ENCODE results near the gene MRPL4. TPM values are rescaled to one million over a fixed set of nuclear protein-coding genes. Genes with fewer than 3 reads are reported as not detected.

The MRPL4 gene
- total and polyA plus RNA-seq, 2 experiments from 2014 or later = 40.1 to 51.4 TPM

DNA sequence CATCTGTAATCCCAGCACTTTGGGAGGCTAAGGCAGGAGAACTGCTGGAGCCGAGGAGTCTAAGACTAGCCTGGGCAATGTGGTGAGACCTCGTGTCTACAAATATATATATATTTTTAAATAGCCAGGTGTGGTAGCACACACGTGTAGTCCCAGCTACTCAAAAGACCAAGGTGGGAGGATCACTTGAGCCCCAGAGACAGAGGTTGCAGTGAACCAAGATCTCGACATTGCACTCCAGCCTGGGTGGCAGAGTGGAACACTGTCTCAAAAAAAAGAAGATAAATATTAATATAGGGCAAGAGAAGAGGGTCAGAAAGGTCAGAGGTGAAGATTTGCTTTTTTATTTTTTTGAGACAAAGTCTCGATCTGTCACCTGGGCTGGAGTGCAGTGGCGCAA, 5.5 kb upstream of the MRPL4 start:
- Histone ChIP-seq H3K4me1 (ENCODE audit: insufficient read depth) (no peaks in the 10 kb centered on the region), H3K9me3 (ENCODE audit: low read depth) (no peaks in the 10 kb centered on the region), H3K27ac (no peak overlapping the region), H3K27me3 (no peaks in the 10 kb centered on the region), H3K9me2 (replicated peaks; ENCODE audit: insufficient read depth) (no peaks in the 10 kb centered on the region), H2AFZ (no peak overlapping the region), H4K20me1 (ENCODE audit: insufficient read depth, poor library complexity, severe bottlenecking) (no peaks in the 10 kb centered on the region), H3K36me3 (replicated peaks; ENCODE audit: insufficient read depth, low read depth) (no peaks in the 10 kb centered on the region), H3K4me3 (no peak overlapping the region), H3K79me2 (peaks cover 3% of the 10 kb centered on the region), H3K4me2 (no peak overlapping the region)
- 85% methylated on average over 6 of the region's 6 CpGs for WGBS (ENCODE audit: low lambda C conversion rate, missing lambda C conversion rate)
- TF ChIP-seq EZH2phosphoT487 (IDR thresholded peaks at IDR 0.05; ENCODE audit: low read depth, severe bottlenecking, unreplicated experiment) (no peak), EZH2 (IDR thresholded peaks at IDR 0.05; ENCODE audit: borderline replicate concordance) (no peak)
- TF ChIP-seq, protein P1, sequence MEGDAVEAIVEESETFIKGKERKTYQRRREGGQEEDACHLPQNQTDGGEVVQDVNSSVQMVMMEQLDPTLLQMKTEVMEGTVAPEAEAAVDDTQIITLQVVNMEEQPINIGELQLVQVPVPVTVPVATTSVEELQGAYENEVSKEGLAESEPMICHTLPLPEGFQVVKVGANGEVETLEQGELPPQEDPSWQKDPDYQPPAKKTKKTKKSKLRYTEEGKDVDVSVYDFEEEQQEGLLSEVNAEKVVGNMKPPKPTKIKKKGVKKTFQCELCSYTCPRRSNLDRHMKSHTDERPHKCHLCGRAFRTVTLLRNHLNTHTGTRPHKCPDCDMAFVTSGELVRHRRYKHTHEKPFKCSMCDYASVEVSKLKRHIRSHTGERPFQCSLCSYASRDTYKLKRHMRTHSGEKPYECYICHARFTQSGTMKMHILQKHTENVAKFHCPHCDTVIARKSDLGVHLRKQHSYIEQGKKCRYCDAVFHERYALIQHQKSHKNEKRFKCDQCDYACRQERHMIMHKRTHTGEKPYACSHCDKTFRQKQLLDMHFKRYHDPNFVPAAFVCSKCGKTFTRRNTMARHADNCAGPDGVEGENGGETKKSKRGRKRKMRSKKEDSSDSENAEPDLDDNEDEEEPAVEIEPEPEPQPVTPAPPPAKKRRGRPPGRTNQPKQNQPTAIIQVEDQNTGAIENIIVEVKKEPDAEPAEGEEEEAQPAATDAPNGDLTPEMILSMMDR (IDR thresholded peaks at IDR 0.05; ENCODE audit: poor library complexity) = no peak
- DNase-seq (ENCODE audit: low spot score) = no peak

DNA sequence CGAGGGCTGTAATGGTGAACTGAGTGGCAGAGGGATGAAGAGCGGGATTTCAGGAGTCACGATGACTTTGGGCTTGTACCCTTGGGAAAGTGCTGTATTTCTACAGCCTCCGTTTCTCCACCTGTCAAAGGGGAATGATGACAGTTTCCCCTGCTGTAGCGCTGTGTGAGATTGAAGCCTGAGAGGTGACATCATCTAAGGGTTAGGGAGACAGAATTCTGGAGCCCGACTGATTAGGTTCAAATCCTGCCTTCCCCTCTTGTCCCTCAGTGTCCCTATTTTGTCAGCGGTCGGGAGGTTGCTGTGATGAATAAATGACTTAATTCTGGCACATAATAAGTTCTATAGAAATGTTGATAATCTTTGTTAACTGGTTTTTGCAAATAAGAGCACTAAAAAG, 693 bp downstream of the MRPL4 start:
- peak overlapping the region; percentile 70 for H2AFZ ChIP-seq
- H4K20me1 ChIP-seq (ENCODE audit: insufficient read depth, poor library complexity, severe bottlenecking) = no peaks in the 10 kb centered on the region
- H3K9me3 ChIP-seq (ENCODE audit: low read depth) = no peaks in the 10 kb centered on the region
- H3K79me2 ChIP-seq = peaks cover 13% of the 10 kb centered on the region
- H3K36me3 ChIP-seq (replicated peaks; ENCODE audit: insufficient read depth, low read depth) = no peaks in the 10 kb centered on the region
- DNase-seq (ENCODE audit: low spot score) = no peak
- H3K4me2 ChIP-seq = peak overlapping the region; percentile 100
- no peaks in the 10 kb centered on the region for H3K27me3 ChIP-seq
- H3K4me3 ChIP-seq = peak overlapping the region; percentile 52
- H3K9me2 ChIP-seq (replicated peaks; ENCODE audit: insufficient read depth) = no peaks in the 10 kb centered on the region
- 29% methylated on average over 8 of the region's 8 CpGs for WGBS (ENCODE audit: low lambda C conversion rate, missing lambda C conversion rate)
- TF ChIP-seq EZH2 (IDR thresholded peaks at IDR 0.05; ENCODE audit: borderline replicate concordance) (no peak), EZH2phosphoT487 (IDR thresholded peaks at IDR 0.05; ENCODE audit: low read depth, severe bottlenecking, unreplicated experiment) (no peak)
- TF ChIP-seq, protein P1 (IDR thresholded peaks at IDR 0.05; ENCODE audit: poor library complexity) = no peak
- H3K27ac ChIP-seq = peak overlapping the region; percentile 67
- peaks cover 4% of the 10 kb centered on the region for H3K4me1 ChIP-seq (ENCODE audit: insufficient read depth)

DNA sequence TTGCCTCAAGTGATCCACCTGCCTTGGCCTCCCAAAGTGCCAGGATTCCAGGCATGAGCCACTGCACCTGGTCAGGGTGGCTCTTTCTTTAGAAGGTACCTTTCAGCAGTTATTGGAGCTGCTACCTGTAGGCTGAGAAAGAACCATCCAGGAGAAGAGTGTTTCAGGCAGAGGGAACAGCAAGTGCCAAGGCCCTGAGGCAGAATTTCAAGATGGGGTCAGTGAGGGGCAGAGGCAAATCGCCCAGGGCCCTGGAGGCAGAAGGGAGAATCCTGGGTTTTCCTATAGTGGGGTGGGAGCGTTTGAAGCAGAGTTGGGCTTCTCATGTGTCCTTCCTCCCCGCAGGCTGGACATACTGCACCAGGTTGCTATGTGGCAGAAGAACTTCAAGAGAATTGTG, 2.2 kb downstream of the MRPL4 start:
- H3K4me3 ChIP-seq = no peak overlapping the region
- no peak overlapping the region for H2AFZ ChIP-seq
- H3K9me2 ChIP-seq (replicated peaks; ENCODE audit: insufficient read depth) = no peaks in the 10 kb centered on the region
- no peak for TF ChIP-seq EZH2 (IDR thresholded peaks at IDR 0.05; ENCODE audit: borderline replicate concordance)
- TF ChIP-seq, protein P1 (IDR thresholded peaks at IDR 0.05; ENCODE audit: poor library complexity) = no peak
- TF ChIP-seq EZH2phosphoT487 (IDR thresholded peaks at IDR 0.05; ENCODE audit: low read depth, severe bottlenecking, unreplicated experiment) = no peak
- H3K36me3 ChIP-seq (replicated peaks; ENCODE audit: insufficient read depth, low read depth) = no peaks in the 10 kb centered on the region
- H3K27ac ChIP-seq = no peak overlapping the region
- H3K9me3 ChIP-seq (ENCODE audit: low read depth) = no peaks in the 10 kb centered on the region
- peaks cover 13% of the 10 kb centered on the region for H3K79me2 ChIP-seq
- no peak overlapping the region for H3K4me2 ChIP-seq
- H4K20me1 ChIP-seq (ENCODE audit: insufficient read depth, poor library complexity, severe bottlenecking) = no peaks in the 10 kb centered on the region
- peaks cover 4% of the 10 kb centered on the region for H3K4me1 ChIP-seq (ENCODE audit: insufficient read depth)
- DNase-seq (ENCODE audit: low spot score) = no peak
- WGBS (ENCODE audit: low lambda C conversion rate, missing lambda C conversion rate) = 98% methylated on average over 3 of the region's 3 CpGs
- H3K27me3 ChIP-seq = no peaks in the 10 kb centered on the region

DNA sequence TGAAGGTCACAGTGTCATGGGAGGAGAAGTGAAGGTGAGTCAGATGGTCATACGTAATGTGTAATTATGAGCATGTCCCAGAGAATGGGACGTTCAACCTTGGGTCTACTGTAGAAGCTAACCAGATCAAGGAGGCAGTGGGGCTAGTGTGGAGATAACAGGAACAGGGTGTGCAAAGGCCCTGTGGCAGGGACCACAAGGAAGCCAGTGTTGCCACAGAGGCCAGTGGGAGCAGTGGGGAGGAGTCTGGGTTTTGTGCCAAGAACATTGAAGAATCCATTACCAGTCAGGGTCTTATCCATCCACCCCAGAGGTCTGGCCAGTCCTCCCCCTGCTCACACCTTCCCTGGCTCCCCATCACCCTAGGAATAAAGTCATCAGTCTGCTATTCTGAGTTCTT, 3.3 kb downstream of the MRPL4 start:
- no peaks in the 10 kb centered on the region for H3K36me3 ChIP-seq (replicated peaks; ENCODE audit: insufficient read depth, low read depth)
- WGBS (ENCODE audit: low lambda C conversion rate, missing lambda C conversion rate) = 95% methylated on average over 2 of the region's 2 CpGs

More for the DNA sequence above, 3.3 kb downstream of the MRPL4 start:
- Histone ChIP-seq H3K4me2 (no peak overlapping the region), H4K20me1 (ENCODE audit: insufficient read depth, poor library complexity, severe bottlenecking) (no peaks in the 10 kb centered on the region), H3K9me2 (replicated peaks; ENCODE audit: insufficient read depth) (no peaks in the 10 kb centered on the region), H3K27ac (no peak overlapping the region), H2AFZ (no peak overlapping the region), H3K79me2 (peaks cover 13% of the 10 kb centered on the region), H3K4me3 (no peak overlapping the region), H3K27me3 (no peaks in the 10 kb centered on the region), H3K4me1 (ENCODE audit: insufficient read depth) (peaks cover 4% of the 10 kb centered on the region), H3K9me3 (ENCODE audit: low read depth) (no peaks in the 10 kb centered on the region)
- TF ChIP-seq, protein P1 (IDR thresholded peaks at IDR 0.05; ENCODE audit: poor library complexity) = no peak
- TF ChIP-seq EZH2 (IDR thresholded peaks at IDR 0.05; ENCODE audit: borderline replicate concordance) (no peak), EZH2phosphoT487 (IDR thresholded peaks at IDR 0.05; ENCODE audit: low read depth, severe bottlenecking, unreplicated experiment) (no peak)
- no peak for DNase-seq (ENCODE audit: low spot score)

Measured in hepatocyte (in vitro differentiated cells).